ENCODE data around the gene ARHGEF3.

The ARHGEF3 gene

DNA sequence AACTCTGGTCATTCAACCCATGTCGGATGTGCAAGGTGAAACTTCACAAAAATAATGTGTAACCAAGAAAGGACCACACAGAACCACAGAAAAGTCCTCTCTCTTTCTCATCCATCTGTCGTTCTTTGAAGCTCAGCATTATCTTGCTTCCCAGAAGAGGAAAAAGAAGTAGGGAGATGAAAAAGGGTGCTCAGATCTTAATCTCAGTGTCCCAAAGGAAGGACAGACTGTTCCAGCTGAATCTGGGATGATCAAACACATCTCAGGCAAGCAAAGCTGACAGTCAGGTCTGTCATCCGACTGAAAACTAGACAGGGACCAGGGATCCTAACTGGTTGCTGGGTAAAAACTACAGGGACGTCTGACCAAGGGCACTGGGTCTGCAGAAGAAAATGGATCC is 16.2 kb downstream of the ARHGEF3 start:
- H3K27ac ChIP-seq, result peak overlapping the region; percentile 34

DNA sequence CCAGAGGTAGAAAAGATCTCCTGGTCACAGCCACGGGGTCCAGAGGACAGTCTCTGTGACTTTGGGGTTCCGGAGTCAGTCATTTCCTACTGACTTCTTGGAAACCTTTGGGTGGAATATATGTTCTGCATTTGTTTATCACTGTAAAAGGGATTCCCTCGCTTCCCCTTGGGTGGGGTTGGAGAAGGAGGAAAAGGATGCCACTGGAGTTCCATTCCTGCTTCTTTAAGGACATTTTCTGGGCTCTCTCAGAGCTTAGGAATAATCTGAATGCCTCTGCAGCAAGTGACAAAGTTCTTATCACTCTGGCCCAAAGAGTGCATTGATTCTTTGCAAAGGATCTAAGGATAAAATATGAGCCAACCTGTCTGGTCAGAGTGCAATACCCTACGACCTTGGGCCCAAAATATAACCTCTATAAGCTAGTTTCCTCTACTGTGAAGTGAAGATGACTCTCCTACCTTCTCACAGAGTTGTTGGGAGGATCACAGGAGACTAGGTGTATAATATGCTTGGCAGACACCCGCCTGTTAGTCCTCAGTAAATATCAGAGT is 17.2 kb downstream of the ARHGEF3 start:
- peak overlapping the region; percentile 69 for H3K27ac ChIP-seq
- TF ChIP-seq, protein P1, sequence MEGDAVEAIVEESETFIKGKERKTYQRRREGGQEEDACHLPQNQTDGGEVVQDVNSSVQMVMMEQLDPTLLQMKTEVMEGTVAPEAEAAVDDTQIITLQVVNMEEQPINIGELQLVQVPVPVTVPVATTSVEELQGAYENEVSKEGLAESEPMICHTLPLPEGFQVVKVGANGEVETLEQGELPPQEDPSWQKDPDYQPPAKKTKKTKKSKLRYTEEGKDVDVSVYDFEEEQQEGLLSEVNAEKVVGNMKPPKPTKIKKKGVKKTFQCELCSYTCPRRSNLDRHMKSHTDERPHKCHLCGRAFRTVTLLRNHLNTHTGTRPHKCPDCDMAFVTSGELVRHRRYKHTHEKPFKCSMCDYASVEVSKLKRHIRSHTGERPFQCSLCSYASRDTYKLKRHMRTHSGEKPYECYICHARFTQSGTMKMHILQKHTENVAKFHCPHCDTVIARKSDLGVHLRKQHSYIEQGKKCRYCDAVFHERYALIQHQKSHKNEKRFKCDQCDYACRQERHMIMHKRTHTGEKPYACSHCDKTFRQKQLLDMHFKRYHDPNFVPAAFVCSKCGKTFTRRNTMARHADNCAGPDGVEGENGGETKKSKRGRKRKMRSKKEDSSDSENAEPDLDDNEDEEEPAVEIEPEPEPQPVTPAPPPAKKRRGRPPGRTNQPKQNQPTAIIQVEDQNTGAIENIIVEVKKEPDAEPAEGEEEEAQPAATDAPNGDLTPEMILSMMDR (conservative IDR thresholded peaks at IDR 0.05), result no peak

More for the DNA sequence above, 16.2 kb downstream of the ARHGEF3 start:
- TF ChIP-seq, protein P1 (conservative IDR thresholded peaks at IDR 0.05), result no peak

- peak overlapping the region; percentile 69 for H3K27ac ChIP-seq
- TF ChIP-seq, protein P1 (conservative IDR thresholded peaks at IDR 0.05), result no peak
Measured at GRCh38 chr3:56783644-56784447, 17.9 kb downstream of the ARHGEF3 start.

DNA sequence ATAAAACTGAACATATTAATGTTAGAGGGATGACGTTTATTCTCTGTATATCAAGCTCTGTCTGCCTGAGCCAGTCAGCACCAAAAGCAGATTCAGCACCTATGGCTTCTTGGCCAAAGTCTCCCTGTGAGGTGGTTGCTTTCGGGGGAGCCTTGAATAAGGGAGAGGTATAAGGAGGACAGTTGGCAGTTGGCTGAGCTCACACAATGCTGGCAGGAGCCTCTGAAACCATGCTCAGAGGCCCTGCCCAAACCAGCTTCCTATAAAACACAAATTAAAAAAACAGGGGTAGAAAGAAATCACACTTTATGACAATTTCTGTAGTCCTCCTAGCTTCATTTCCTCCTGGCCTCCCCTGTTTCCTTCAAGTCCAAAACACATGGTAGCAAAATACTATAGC is 18.8 kb downstream of the ARHGEF3 start:
- TF ChIP-seq, protein P1 (conservative IDR thresholded peaks at IDR 0.05), result no peak
- peak overlapping the region; percentile 69 for H3K27ac ChIP-seq

DNA sequence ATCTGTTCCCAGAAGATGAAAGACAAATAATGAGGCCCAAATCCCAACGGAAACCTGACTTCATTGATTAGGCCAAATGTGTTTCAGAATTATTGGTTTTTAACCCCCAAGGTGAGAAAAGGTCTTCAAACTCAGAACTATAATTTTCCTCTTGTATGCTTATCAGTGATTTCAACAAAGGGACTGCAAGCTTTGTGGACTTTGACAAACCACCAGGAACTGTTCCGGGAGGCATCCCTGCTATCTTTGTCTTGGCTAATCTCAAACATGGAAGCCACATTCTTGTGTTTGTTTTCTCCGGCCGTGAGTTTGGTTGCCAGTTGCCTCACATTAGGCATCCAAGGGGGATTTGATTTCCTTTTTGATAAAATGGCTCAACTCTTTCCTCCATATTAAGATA is 19.5 kb downstream of the ARHGEF3 start:
- H3K27ac ChIP-seq, result peak overlapping the region; percentile 69
- TF ChIP-seq, protein P1 (conservative IDR thresholded peaks at IDR 0.05), result no peak

DNA sequence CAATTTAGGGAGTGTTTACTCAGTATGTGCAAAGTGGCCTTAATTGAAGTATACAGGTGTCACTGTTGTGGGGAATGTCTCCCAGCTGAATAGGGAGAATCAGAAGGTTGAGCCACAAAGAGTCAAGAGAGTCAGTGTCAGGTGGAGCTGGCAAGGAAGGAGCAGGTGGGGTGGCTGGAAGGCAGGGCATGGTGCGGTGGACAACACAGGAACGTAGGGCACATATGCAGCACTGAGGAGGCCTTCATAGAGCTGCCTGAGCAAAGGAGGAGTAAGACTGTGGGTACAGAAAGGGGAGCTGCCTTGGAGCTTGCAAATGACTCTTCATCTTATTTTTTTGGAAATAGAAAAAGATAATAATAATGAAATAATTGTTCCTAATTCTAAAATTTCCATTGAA is 20.0 kb downstream of the ARHGEF3 start:
- H3K27ac ChIP-seq, result peak overlapping the region; percentile 69

GRCh38 chr3:56780936-56781335 is 20.8 kb downstream of the ARHGEF3 start:
- TF ChIP-seq, protein P1 (conservative IDR thresholded peaks at IDR 0.05), result no peak
- peak overlapping the region; percentile 69; the same call in 1 of the 2 replicates for H3K27ac ChIP-seq

More for the DNA sequence above, 20.0 kb downstream of the ARHGEF3 start:
- TF ChIP-seq, protein P1 (conservative IDR thresholded peaks at IDR 0.05), result no peak
